ENCODE measurements around the gene TXN2. TPM values are rescaled to one million over a fixed set of nuclear protein-coding genes. Genes with fewer than 3 reads are reported as not detected.
"Not testable (repeated sequence)": the region's sequence is repeated elsewhere in the genome, so short reads cannot be mapped to it uniquely, and the experiment has no call there.

The TXN2 gene
- polyA plus RNA-seq (2013, experiment 1 of 2), result 68.8 TPM
- polyA plus RNA-seq (2013, experiment 2 of 2), result 64.2 TPM

- Histone ChIP-seq H3K27ac (ENCODE audit: low read depth, low read length, severe bottlenecking) (peak within 1 kb of the TSS; percentile 97), H3K36me3 (ENCODE audit: control insufficient read depth, insufficient read depth, low read length) (peaks cover 30% of the 10 kb centered on the region), H3K4me1 (ENCODE audit: control insufficient read depth, insufficient read depth, low read length, poor library complexity, severe bottlenecking) (peaks cover 5% of the 10 kb centered on the region), H3K4me3 (ENCODE audit: extremely low read depth, insufficient read depth, low read length, poor library complexity, severe bottlenecking) (peak within 1 kb of the TSS; percentile 62), H3K9me3 (ENCODE audit: control insufficient read depth, low read length) (no peaks in the 10 kb centered on the region)
- WGBS, 2 experiments (ENCODE audit: insufficient coverage in 2 of 2), result 1 to 2% methylated on average over 28 to 29 of the region's 62 CpGs
Measured at GRCh38 chr22:36481393-36482168, at the start of gene TXN2. Gene TXN2, minus strand, starts transcription at chr22:36481640. Its CDS starts 803 bp downstream, at chr22:36480837.

GRCh38 chr22:36528795-36529751 is 47.6 kb upstream of the TXN2 start, which contains the start of gene EIF3D:
Gene EIF3D, minus strand, starts transcription at chr22:36529166. Its CDS starts 3,045 bp downstream, at chr22:36526121.
- Histone ChIP-seq H3K9me3 (ENCODE audit: control insufficient read depth, low read length) (no peaks in the 10 kb centered on the region), H3K4me3 (ENCODE audit: extremely low read depth, insufficient read depth, low read length, poor library complexity, severe bottlenecking) (peak within 1 kb of the TSS; percentile 87), H3K4me1 (ENCODE audit: control insufficient read depth, insufficient read depth, low read length, poor library complexity, severe bottlenecking) (no peaks in the 10 kb centered on the region), H3K27ac (ENCODE audit: low read depth, low read length, severe bottlenecking) (peak within 1 kb of the TSS; percentile 94), H3K36me3 (ENCODE audit: control insufficient read depth, insufficient read depth, low read length) (peaks cover 35% of the 10 kb centered on the region)
- WGBS, 2 experiments (ENCODE audit: insufficient coverage in 2 of 2), result 0% methylated on average over 76 to 78 of the region's 82 CpGs

DNA sequence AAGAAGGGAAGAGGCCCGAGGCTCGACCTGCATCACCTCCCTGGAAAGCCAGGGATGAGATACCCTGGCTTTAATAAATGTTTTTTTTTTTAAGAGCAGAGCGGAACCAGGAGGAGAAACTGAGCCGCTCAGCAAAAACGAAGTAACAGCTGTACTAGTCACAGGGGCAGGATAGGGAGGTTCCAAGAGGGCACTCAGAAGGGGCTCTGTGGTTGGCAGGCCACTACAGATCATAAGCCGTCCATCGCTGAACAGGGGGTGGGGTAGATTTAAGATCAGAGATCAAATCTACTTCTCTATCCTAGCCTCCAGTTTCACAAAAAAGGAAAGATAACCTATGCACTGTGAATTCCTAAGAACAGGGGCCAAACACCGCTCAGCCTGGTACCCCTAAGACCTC is 46.9 kb upstream of the TXN2 start:
- peaks cover 42% of the 10 kb centered on the region for H3K36me3 ChIP-seq (ENCODE audit: control insufficient read depth, insufficient read depth, low read length)
- H3K27ac ChIP-seq (ENCODE audit: low read depth, low read length, severe bottlenecking), result peak overlapping the region; percentile 94
- H3K4me3 ChIP-seq (ENCODE audit: extremely low read depth, insufficient read depth, low read length, poor library complexity, severe bottlenecking), result peak overlapping the region; percentile 87
- H3K9me3 ChIP-seq (ENCODE audit: control insufficient read depth, low read length), result no peaks in the 10 kb centered on the region
- 13% methylated on average over 5 of the region's 8 CpGs for WGBS, 2 experiments (ENCODE audit: insufficient coverage in 2 of 2)
- H3K4me1 ChIP-seq (ENCODE audit: control insufficient read depth, insufficient read depth, low read length, poor library complexity, severe bottlenecking), result no peaks in the 10 kb centered on the region

- H3K36me3 ChIP-seq (ENCODE audit: control insufficient read depth, insufficient read depth, low read length), result peaks cover 99% of the 10 kb centered on the region
- WGBS, 2 experiments (ENCODE audit: insufficient coverage in 2 of 2), result 79 to 89% methylated on average over 4 of the region's 6 CpGs
- H3K4me1 ChIP-seq (ENCODE audit: control insufficient read depth, insufficient read depth, low read length, poor library complexity, severe bottlenecking), result no peaks in the 10 kb centered on the region
- no peak overlapping the region for H3K4me3 ChIP-seq (ENCODE audit: extremely low read depth, insufficient read depth, low read length, poor library complexity, severe bottlenecking)
- no peaks in the 10 kb centered on the region for H3K9me3 ChIP-seq (ENCODE audit: control insufficient read depth, low read length)
- no peak overlapping the region for H3K27ac ChIP-seq (ENCODE audit: low read depth, low read length, severe bottlenecking)
Measured at GRCh38 chr22:36522662-36523061, 41.2 kb upstream of the TXN2 start.

GRCh38 chr22:36520423-36520822 is 39.0 kb upstream of the TXN2 start:
- Histone ChIP-seq H3K36me3 (ENCODE audit: control insufficient read depth, insufficient read depth, low read length) (peaks cover 100% of the 10 kb centered on the region), H3K4me1 (ENCODE audit: control insufficient read depth, insufficient read depth, low read length, poor library complexity, severe bottlenecking) (no peaks in the 10 kb centered on the region), H3K27ac (ENCODE audit: low read depth, low read length, severe bottlenecking) (no peak overlapping the region), H3K9me3 (ENCODE audit: control insufficient read depth, low read length) (no peaks in the 10 kb centered on the region), H3K4me3 (ENCODE audit: extremely low read depth, insufficient read depth, low read length, poor library complexity, severe bottlenecking) (no peak overlapping the region)
- WGBS, 2 experiments (ENCODE audit: insufficient coverage in 2 of 2), result no CpG with 5 or more reads among the region's 3 CpGs

DNA sequence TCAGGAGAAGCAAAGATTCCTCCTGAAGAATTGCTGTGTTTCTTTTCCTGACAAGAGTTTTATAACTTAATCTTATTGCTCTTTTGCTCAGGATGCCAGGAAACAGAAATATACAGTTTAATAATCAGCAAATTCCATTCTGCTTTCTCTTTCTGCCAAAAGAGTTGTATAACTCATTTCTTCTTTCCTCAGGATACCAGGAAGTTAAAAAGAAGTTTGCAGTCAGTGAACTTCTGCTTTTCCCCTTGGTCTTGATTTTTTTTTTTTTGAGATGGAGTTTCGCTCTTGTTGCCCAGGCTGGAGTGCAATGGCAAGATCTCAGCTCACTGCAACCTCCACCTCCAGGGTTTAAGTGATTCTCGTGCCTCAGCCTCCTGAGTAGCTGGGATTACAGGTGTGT is 38.5 kb upstream of the TXN2 start:
- H3K4me3 ChIP-seq (ENCODE audit: extremely low read depth, insufficient read depth, low read length, poor library complexity, severe bottlenecking); H3K4me1 ChIP-seq (ENCODE audit: control insufficient read depth, insufficient read depth, low read length, poor library complexity, severe bottlenecking); H3K27ac ChIP-seq (ENCODE audit: low read depth, low read length, severe bottlenecking); H3K9me3 ChIP-seq (ENCODE audit: control insufficient read depth, low read length): not testable (repeated sequence)
- 100% methylated on average over 1 of the region's 2 CpGs; no CpG with 5 or more reads in 1 of the 2 experiments for whole genome bisulfite sequencing, 2 experiments (ENCODE audit: insufficient coverage in 2 of 2)
- peaks cover 100% of the 10 kb centered on the region for H3K36me3 ChIP-seq (ENCODE audit: control insufficient read depth, insufficient read depth, low read length)

DNA sequence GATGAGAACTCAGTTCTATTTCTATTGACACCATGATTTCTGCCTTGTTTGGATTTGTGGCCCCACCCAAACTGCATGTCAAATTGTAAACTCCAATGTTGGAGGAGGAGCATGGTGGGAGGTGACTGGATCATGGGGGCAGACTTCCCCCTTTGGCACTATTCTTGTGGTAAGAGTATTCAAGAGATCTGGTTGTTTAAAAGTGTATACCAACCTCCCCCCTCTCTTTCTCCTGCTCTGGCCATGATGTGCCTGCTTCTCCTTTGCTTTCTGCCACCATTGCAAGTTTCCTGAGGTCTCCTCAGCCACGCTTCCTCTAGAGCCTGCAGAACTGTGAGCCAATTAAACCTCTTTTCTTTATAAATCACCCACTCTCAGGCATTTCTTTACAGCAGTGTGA is 33.3 kb upstream of the TXN2 start:
- WGBS, 2 experiments (ENCODE audit: insufficient coverage in 2 of 2), result 100% methylated on average over 1 of the region's 1 CpG

GRCh38 chr22:36512991-36513390 is 31.6 kb upstream of the TXN2 start:
- Histone ChIP-seq H3K4me1 (ENCODE audit: control insufficient read depth, insufficient read depth, low read length, poor library complexity, severe bottlenecking) (no peaks in the 10 kb centered on the region), H3K36me3 (ENCODE audit: control insufficient read depth, insufficient read depth, low read length) (peaks cover 79% of the 10 kb centered on the region), H3K9me3 (ENCODE audit: control insufficient read depth, low read length) (no peaks in the 10 kb centered on the region), H3K27ac (ENCODE audit: low read depth, low read length, severe bottlenecking) (no peak overlapping the region), H3K4me3 (ENCODE audit: extremely low read depth, insufficient read depth, low read length, poor library complexity, severe bottlenecking) (no peak overlapping the region)
- WGBS, 2 experiments (ENCODE audit: insufficient coverage in 2 of 2), result 92 to 100% methylated on average over 1 to 2 of the region's 4 CpGs

More for the DNA sequence above, 33.3 kb upstream of the TXN2 start:
- Histone ChIP-seq H3K9me3 (ENCODE audit: control insufficient read depth, low read length) (no peaks in the 10 kb centered on the region), H3K4me3 (ENCODE audit: extremely low read depth, insufficient read depth, low read length, poor library complexity, severe bottlenecking) (no peak overlapping the region), H3K36me3 (ENCODE audit: control insufficient read depth, insufficient read depth, low read length) (peaks cover 96% of the 10 kb centered on the region), H3K27ac (ENCODE audit: low read depth, low read length, severe bottlenecking) (no peak overlapping the region), H3K4me1 (ENCODE audit: control insufficient read depth, insufficient read depth, low read length, poor library complexity, severe bottlenecking) (no peaks in the 10 kb centered on the region)

DNA sequence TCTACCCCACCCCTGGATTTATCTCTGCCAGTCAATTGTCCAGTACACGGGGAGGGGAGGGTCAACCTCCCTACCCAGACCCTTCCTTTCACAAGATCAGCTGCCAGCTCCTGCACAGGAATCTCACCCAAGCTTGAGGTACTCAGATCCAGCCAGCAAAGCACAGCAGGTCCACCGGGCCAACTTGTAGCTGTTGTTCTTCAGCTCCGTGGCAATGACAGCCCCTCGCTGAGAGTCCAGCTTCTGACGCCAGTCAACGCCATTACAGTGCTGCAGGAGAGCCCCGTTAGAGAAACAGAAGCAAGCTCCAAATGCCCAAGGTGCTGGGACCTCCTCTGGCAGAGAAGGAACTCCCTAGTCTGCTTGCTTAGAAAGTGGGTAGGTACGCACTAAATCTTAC is 30.9 kb upstream of the TXN2 start:
- 96% methylated on average over 7 to 8 of the region's 8 CpGs for WGBS, 2 experiments (ENCODE audit: insufficient coverage in 2 of 2)
- Histone ChIP-seq H3K9me3 (ENCODE audit: control insufficient read depth, low read length) (no peaks in the 10 kb centered on the region), H3K27ac (ENCODE audit: low read depth, low read length, severe bottlenecking) (no peak overlapping the region), H3K4me1 (ENCODE audit: control insufficient read depth, insufficient read depth, low read length, poor library complexity, severe bottlenecking) (no peaks in the 10 kb centered on the region), H3K36me3 (ENCODE audit: control insufficient read depth, insufficient read depth, low read length) (peaks cover 72% of the 10 kb centered on the region), H3K4me3 (ENCODE audit: extremely low read depth, insufficient read depth, low read length, poor library complexity, severe bottlenecking) (no peak overlapping the region)

DNA sequence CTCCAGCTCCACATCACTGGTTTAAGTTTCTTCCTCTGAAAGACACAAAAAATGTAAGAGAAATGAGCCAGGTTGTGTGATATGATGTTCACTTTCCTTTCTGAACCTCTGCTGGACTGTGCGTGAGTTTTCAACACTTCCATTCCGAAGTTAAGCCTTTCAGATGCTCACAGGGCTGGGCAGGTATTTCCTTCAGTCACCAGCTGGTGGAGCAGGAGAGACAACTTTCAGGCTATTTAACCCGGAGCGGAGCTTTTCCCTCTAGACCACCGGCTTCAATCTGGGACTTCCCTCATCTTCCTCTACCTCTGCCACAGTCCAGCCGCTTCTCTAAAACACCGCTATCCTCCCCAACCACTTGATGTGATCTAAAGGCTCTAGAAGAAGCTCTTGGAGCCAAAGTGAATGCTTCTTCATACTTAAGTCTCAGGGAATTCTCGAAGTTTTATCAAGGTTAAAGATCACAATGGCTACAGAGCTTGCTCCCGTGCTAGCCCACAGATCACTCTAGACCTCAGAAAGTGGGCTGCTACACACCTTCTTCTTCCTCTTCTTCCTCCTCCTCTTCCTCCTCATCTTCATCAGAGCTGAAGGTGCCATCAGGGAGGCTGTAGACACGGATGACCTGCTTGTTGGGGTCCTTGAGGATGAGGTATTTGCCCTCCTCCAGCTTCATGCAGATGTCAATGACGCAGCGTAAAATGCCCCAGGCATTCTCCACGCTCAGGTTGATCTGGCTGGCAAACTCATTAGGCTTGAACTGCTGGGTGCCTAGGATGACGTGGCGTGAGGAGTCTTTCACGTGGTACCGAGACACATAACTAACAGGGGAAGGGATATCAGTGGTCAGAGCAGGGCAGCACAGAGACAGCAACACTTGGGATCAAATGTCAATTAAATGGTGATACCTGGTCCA is 29.8 kb upstream of the TXN2 start:
- 83 to 90% methylated on average over 11 to 16 of the region's 17 CpGs for WGBS, 2 experiments (ENCODE audit: insufficient coverage in 2 of 2)
- H3K27ac ChIP-seq (ENCODE audit: low read depth, low read length, severe bottlenecking), result no peak overlapping the region
- H3K9me3 ChIP-seq (ENCODE audit: control insufficient read depth, low read length), result no peaks in the 10 kb centered on the region
- no peaks in the 10 kb centered on the region for H3K4me1 ChIP-seq (ENCODE audit: control insufficient read depth, insufficient read depth, low read length, poor library complexity, severe bottlenecking)
- H3K4me3 ChIP-seq (ENCODE audit: extremely low read depth, insufficient read depth, low read length, poor library complexity, severe bottlenecking), result no peak overlapping the region
- H3K36me3 ChIP-seq (ENCODE audit: control insufficient read depth, insufficient read depth, low read length), result peaks cover 61% of the 10 kb centered on the region
